GM12878 (cell line): ENCODE results near the gene PRMT1.

ENCODE experiments used
- ATF3 ChIP-seq: IDR thresholded peaks from 2 replicates; pipeline ENCODE4 v1.6.1; 2011; ENCODE audit warnings: low read depth, mild to moderate bottlenecking, low read length, moderate library complexity, borderline replicate concordance; ENCODE audit errors: extremely low read depth
- CHD4 ChIP-seq: fragments of 200-600 bp; sonication (generic); IDR thresholded peaks from 2 replicates; pipeline ENCODE4 v1.6.1; 2016; ENCODE audit warnings: mild to moderate bottlenecking
- CTCF ChIP-seq, 3 experiments: IDR thresholded peaks in 2 of 3; conservative IDR thresholded peaks in 1 of 3; 2 replicates each; pipeline ENCODE4 v1.5.1; 2011; ENCODE audit warnings: low read depth in 3 of 3, low read length in 3 of 3, mild to moderate bottlenecking in 3 of 3, control low read depth in 2 of 3, moderate library complexity in 2 of 3, inconsistent platforms in 1 of 3, mixed read lengths in 1 of 3; ENCODE audit not compliant: control insufficient read depth in 2 of 3, insufficient read depth in 1 of 3; ENCODE audit errors: extremely low read depth in 1 of 3
- EGR1 ChIP-seq, 2 experiments: IDR thresholded peaks; 1 replicate in 1 of 2; 2 replicates in 1 of 2; pipeline ENCODE4 v1.6.1; 2011 to 2012; ENCODE audit warnings: low read depth in 2 of 2, low read length in 2 of 2, borderline replicate concordance in 1 of 2, mild to moderate bottlenecking in 1 of 2, moderate library complexity in 1 of 2
- EP300 ChIP-seq, 2 experiments: fragments of 150-350 bp in 1 of 2; IDR thresholded peaks; 2 replicates each; pipeline ENCODE4 v1.6.1; 2011 to 2012; ENCODE audit warnings: low read depth in 2 of 2, low read length in 2 of 2, borderline replicate concordance in 1 of 2, improper control_type of control experiment in 1 of 2, inconsistent platforms in 1 of 2; ENCODE audit not compliant: control insufficient read depth in 1 of 2
- MAX ChIP-seq: IDR thresholded peaks from 2 replicates; pipeline ENCODE4 v1.6.1; 2012; ENCODE audit warnings: low read depth, low read length, improper control_type of control experiment
- NFIC ChIP-seq: IDR thresholded peaks from 2 replicates; pipeline ENCODE4 v1.6.1; 2012; ENCODE audit warnings: low read depth, mild to moderate bottlenecking, inconsistent platforms, low read length, moderate library complexity
- NR2F1 ChIP-seq: fragments of 450-650 bp; conservative IDR thresholded peaks from 2 replicates; pipeline ENCODE4 v1.6.1; 2017; ENCODE audit warnings: mild to moderate bottlenecking
- POLR2A ChIP-seq: IDR thresholded peaks from 2 replicates; pipeline ENCODE4 v1.6.1; 2011; ENCODE audit warnings: low read depth, mild to moderate bottlenecking, low read length
- POLR2AphosphoS5 ChIP-seq: IDR thresholded peaks from 2 replicates; pipeline ENCODE4 v1.6.1; 2011; ENCODE audit warnings: mild to moderate bottlenecking, low read length, inconsistent platforms
- TCF12 ChIP-seq: IDR thresholded peaks from 2 replicates; pipeline ENCODE4 v1.6.1; 2011; ENCODE audit warnings: low read depth, mild to moderate bottlenecking, low read length
- ZBTB33 ChIP-seq: fragments of 450-650 bp; IDR thresholded peaks from 2 replicates; pipeline ENCODE4 v1.6.1; 2017; ENCODE audit warnings: mild to moderate bottlenecking
- ZNF217 ChIP-seq: fragments of 450-650 bp; IDR thresholded peaks from 2 replicates; pipeline ENCODE4 v1.6.1; 2017; ENCODE audit warnings: antibody characterized with exemption, mild to moderate bottlenecking

GRCh38 chr19:49676784-49677230 is 264 bp upstream of the PRMT1 start:
- no peak for TF ChIP-seq ATF3
- TF ChIP-seq EGR1 (IDR thresholded peaks at IDR 0.05; ENCODE audit: borderline replicate concordance in 1 of 2, low read depth in 2 of 2, low read length in 2 of 2) = no peak
- TF ChIP-seq EP300 (IDR thresholded peaks at IDR 0.05; ENCODE audit: borderline replicate concordance in 1 of 2, control insufficient read depth in 1 of 2, low read depth in 2 of 2, low read length in 2 of 2) = no peak
- TF ChIP-seq CHD4 = no peak
- TF ChIP-seq NFIC = no peak
- TF ChIP-seq MAX = no peak
- TF ChIP-seq NR2F1 = no peak
- TF ChIP-seq CTCF (IDR thresholded peaks at IDR 0.05 in 2 of 3, conservative IDR thresholded peaks at IDR 0.05 in 1 of 3; ENCODE audit: control insufficient read depth in 2 of 3, extremely low read depth in 1 of 3, insufficient read depth in 1 of 3, low read depth in 3 of 3, low read length in 3 of 3) = no peak
- no peak for TF ChIP-seq ZNF217
- no peak for TF ChIP-seq ZBTB33
- no peak for TF ChIP-seq POLR2AphosphoS5
- no peak for TF ChIP-seq TCF12
- no peak for TF ChIP-seq POLR2A
